ENCODE measurements around the gene HSPA9.

GRCh38 chr5:138569782-138570181 is 5.4 kb downstream of the HSPA9 start:
- TF ChIP-seq CTCF (IDR thresholded peaks at IDR 0.05) = no peak
- TF ChIP-seq POLR2A (IDR thresholded peaks at IDR 0.05) = no peak
